Measurements from ENCODE around the gene MCL1.
"Not testable (repeated sequence)": the region's sequence is repeated elsewhere in the genome, so short reads cannot be mapped to it uniquely, and the experiment has no call there.

Gene MCL1

GRCh38 chr1:150601540-150601939 lies 22.1 kb upstream of the MCL1 start:
- no peak for DNase-seq

GRCh38 chr1:150598346-150598745 lies 18.9 kb upstream of the MCL1 start:
- not testable (repeated sequence) for DNase-seq

- DNase-seq = no peak
Measured at GRCh38 chr1:150596976-150597375, 17.6 kb upstream of the MCL1 start.

- DNase-seq = no peak
Measured at GRCh38 chr1:150596095-150596892, 16.9 kb upstream of the MCL1 start.

- no peak for DNase-seq
Measured at GRCh38 chr1:150582371-150582770, 3.0 kb upstream of the MCL1 start.

GRCh38 chr1:150581962-150582361 lies 2.6 kb upstream of the MCL1 start:
- DNase-seq = not testable (repeated sequence)

GRCh38 chr1:150581437-150581836 lies 2.0 kb upstream of the MCL1 start:
- DNase-seq = not testable (repeated sequence)

GRCh38 chr1:150580966-150581365 lies 1.6 kb upstream of the MCL1 start:
- not testable (repeated sequence) for DNase-seq

- DNase-seq = no peak
Measured at GRCh38 chr1:150579945-150580642, 684 bp upstream of the MCL1 start.

GRCh38 chr1:150578272-150579109 lies 919 bp downstream of the MCL1 start:
- DNase-seq = no peak

GRCh38 chr1:150577557-150578271 lies 1.7 kb downstream of the MCL1 start:
- DNase-seq = no peak

GRCh38 chr1:150576794-150577556 lies 2.4 kb downstream of the MCL1 start:
- no peak for DNase-seq

- DNase-seq = no peak
Measured at GRCh38 chr1:150576367-150576711, 3.1 kb downstream of the MCL1 start.

GRCh38 chr1:150575518-150576366 lies 3.7 kb downstream of the MCL1 start:
- no peak for DNase-seq

GRCh38 chr1:150575072-150575489 lies 4.3 kb downstream of the MCL1 start:
- no peak for DNase-seq

- DNase-seq = no peak
Measured at GRCh38 chr1:150574260-150575071, 4.9 kb downstream of the MCL1 start.

- not testable (repeated sequence) for DNase-seq
Measured at GRCh38 chr1:150573648-150574071, 5.8 kb downstream of the MCL1 start.

- DNase-seq = no peak
Measured at GRCh38 chr1:150572918-150573647, 6.3 kb downstream of the MCL1 start.

GRCh38 chr1:150568594-150568966 lies 10.8 kb downstream of the MCL1 start:
- no peak for DNase-seq

Data from NCI-H1048 (cell line).